Measurements from ENCODE around the gene FOXD1. TPM values are rescaled to one million over a fixed set of nuclear protein-coding genes. Genes with fewer than 3 reads are reported as not detected.

FOXD1 gene
- 1 to 10 TPM in 1 of 4 donors, under 1 TPM in 1, not detected in 2; 0.28 to 1.3 TPM for total RNA-seq

DNA sequence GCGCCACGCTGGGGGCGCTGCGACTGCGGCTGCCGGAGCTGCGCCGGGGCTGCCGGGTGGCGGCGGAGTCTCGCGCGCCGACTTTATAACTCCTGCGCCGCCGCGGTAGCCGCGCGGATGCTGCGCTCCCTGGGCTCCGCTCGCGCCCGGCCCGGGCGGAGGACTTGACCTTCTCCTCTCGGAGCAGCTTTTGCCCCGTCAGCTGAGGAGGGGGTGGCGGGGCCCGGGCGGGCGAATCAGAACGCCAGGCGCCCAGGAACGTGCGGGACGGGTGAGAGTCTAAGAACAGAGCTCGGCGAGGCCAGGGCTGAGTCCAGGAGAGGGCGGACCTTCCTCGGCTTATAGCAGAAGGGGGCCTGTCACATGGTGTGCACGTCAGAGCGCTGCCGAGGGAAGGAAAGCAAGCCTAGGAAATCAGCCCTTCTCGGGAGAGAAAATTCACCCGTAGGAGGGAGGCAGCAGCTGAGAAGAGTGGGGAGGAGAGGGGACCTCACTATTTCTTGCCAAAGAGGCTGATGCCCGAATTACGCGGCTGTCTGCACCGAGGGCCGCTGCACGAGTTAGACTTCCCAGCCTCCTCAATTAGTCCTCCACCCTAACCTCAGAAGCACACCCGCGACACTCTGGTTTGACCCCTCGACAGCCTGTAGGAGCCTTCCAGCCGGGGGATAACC is at the start of gene FOXD1:
Gene FOXD1 (minus strand): TSS at position 315 of the 674 bp plus-strand sequence. CDS start 415 bp downstream, outside the sequence.
- Histone ChIP-seq H3K4me1 (peaks cover 0 to 16% of the 10 kb centered on the region in 2 donors), H3K27me3 (peaks cover 54 to 73% of the 10 kb centered on the region in 2 donors), H3K9me3 (no peaks in the 10 kb centered on the region), H3K27ac (no peak within 1 kb of the TSS), H3K36me3 (no peaks in the 10 kb centered on the region), H3K4me3 (peak within 1 kb of the TSS; percentile 8 to 42)
- peak; percentile 34 to 54 for DNase-seq
- TF ChIP-seq, protein P1, sequence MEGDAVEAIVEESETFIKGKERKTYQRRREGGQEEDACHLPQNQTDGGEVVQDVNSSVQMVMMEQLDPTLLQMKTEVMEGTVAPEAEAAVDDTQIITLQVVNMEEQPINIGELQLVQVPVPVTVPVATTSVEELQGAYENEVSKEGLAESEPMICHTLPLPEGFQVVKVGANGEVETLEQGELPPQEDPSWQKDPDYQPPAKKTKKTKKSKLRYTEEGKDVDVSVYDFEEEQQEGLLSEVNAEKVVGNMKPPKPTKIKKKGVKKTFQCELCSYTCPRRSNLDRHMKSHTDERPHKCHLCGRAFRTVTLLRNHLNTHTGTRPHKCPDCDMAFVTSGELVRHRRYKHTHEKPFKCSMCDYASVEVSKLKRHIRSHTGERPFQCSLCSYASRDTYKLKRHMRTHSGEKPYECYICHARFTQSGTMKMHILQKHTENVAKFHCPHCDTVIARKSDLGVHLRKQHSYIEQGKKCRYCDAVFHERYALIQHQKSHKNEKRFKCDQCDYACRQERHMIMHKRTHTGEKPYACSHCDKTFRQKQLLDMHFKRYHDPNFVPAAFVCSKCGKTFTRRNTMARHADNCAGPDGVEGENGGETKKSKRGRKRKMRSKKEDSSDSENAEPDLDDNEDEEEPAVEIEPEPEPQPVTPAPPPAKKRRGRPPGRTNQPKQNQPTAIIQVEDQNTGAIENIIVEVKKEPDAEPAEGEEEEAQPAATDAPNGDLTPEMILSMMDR (IDR thresholded peaks at IDR 0.05) = no peak
- TF ChIP-seq POLR2A (IDR thresholded peaks at IDR 0.05) = peak in 1 of 2 donors; percentile 27
- intact Hi-C loops (cut with DNase I; ENCODE audit: low total_unique reads) = no loop called here

DNA sequence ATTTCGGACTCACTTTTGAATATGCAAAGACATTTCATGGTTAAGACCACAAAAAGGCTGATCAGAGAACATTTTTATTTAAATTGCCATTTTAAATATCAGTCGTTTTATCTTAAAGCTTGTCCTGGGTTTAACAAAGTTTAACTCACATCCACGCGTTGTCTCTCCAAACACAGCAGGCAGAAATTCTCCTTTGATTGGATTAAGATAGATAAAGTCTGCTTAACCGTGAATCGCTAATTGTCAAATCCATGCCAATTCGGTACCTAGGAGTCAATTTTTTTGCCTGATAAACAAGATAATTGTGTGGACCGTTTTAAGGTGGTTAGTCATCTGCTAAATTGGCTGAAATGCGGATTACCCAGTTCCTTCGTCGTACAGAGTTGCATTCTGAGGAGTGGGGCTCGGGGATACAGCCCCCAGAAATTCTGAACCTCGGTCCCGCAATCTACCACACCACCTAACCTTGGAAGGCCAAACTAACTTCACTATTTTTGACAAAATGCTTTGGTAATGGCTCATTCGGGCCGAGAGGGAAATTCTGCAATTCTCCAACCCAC is 49.0 kb upstream of the FOXD1 start:
- peak overlapping the region; percentile 89 to 91 for H3K27ac ChIP-seq
- intact Hi-C loops (cut with DNase I; ENCODE audit: low total_unique reads) = no loop called here
- H3K36me3 ChIP-seq = no peaks in the 10 kb centered on the region
- H3K9me3 ChIP-seq = no peaks in the 10 kb centered on the region
- DNase-seq = no peak
- no peaks in the 10 kb centered on the region for H3K27me3 ChIP-seq
- no peaks in the 10 kb centered on the region for H3K4me1 ChIP-seq
- H3K4me3 ChIP-seq = peak overlapping the region; percentile 82 to 93
- TF ChIP-seq, protein P1 (IDR thresholded peaks at IDR 0.05) = no peak
- no peak for TF ChIP-seq POLR2A (IDR thresholded peaks at IDR 0.05)

DNA sequence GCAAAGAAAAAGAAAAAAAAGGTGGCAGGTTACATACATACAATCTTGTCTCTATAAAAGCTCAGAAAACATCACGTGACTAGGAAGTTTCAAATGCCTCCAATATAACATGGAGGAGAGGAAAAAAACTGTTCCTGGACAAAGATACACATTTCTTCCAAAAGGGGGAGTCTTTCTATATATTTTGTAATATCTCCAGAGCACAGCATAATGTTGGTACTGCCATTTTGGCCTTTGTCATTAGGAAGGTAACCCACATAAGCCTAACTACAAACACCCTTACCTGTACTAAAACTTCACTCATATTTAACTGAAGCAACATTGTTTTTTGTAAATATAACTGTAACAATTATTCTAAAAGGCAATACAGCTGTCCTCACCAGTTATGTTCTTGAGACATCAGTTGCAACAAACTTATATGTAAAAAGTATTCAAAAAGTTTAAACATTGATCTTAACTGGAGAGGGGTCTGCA is 48.4 kb upstream of the FOXD1 start:
- no peak for DNase-seq
- Histone ChIP-seq H3K27ac (no peak overlapping the region), H3K9me3 (no peaks in the 10 kb centered on the region), H3K4me3 (no peak overlapping the region), H3K27me3 (no peaks in the 10 kb centered on the region), H3K4me1 (no peaks in the 10 kb centered on the region), H3K36me3 (no peaks in the 10 kb centered on the region)
- intact Hi-C loops (cut with DNase I; ENCODE audit: low total_unique reads) = no loop called here
- TF ChIP-seq POLR2A (IDR thresholded peaks at IDR 0.05) = no peak
- TF ChIP-seq, protein P1 (IDR thresholded peaks at IDR 0.05) = no peak

DNA sequence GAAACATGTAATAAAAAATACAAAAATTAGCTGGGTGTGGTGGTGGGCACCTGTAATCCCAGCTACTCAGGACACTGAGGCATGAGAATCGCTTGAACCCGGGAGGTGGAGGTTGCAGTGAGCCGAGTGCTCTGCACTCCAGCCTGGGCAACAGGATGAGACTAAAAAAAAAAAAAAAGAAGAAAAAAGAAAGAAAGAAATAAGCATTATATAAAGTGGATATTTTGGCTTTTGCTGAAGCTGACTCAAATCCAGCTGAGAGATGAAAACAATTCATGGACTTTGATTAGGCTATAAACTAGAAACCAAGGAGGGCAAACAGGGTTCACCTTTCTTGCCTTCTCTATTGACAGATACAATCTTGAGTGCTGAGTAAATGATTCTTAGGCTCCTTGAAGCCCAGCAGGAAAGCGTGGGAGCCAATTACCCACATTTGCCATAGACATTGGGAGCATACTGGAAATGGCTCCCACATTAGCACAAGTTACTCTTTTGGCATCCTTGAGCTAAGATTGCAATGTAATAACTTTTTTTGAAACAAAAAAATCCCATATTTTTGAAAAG is 47.3 kb upstream of the FOXD1 start:
- DNase-seq = no peak
- Histone ChIP-seq H3K9me3 (no peaks in the 10 kb centered on the region), H3K36me3 (no peaks in the 10 kb centered on the region), H3K27me3 (no peaks in the 10 kb centered on the region), H3K4me1 (no peaks in the 10 kb centered on the region), H3K4me3 (no peak overlapping the region), H3K27ac (no peak overlapping the region)
- TF ChIP-seq, protein P1 (IDR thresholded peaks at IDR 0.05) = no peak
- TF ChIP-seq POLR2A (IDR thresholded peaks at IDR 0.05) = no peak
- intact Hi-C loops (cut with DNase I; ENCODE audit: low total_unique reads) = no loop called here

DNA sequence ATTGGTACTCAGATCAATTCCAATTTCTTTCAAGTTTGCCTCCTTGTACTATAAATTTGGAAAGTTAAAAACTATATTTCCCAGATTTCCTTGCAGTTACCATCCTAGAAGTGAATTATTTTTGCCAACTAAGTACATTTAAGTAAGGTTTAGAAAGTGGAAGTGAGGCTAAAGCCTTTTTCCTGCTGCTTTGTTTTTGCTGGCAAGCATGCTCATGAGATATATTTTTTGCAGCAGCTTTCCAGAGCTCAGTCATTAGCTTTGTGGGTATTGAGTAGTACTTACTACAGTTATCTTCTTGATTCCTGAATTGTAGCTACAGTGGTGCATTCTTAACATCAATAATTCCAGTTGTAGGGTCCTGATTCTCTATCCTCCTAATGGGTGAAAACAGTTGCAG is 46.1 kb upstream of the FOXD1 start:
- no peak overlapping the region for H3K4me3 ChIP-seq
- TF ChIP-seq POLR2A (IDR thresholded peaks at IDR 0.05) = no peak
- TF ChIP-seq, protein P1 (IDR thresholded peaks at IDR 0.05) = no peak
- DNase-seq = no peak
- intact Hi-C loops (cut with DNase I; ENCODE audit: low total_unique reads) = no loop called here
- H3K27ac ChIP-seq = no peak overlapping the region
- no peaks in the 10 kb centered on the region for H3K4me1 ChIP-seq
- H3K9me3 ChIP-seq = no peaks in the 10 kb centered on the region
- H3K27me3 ChIP-seq = no peaks in the 10 kb centered on the region
- H3K36me3 ChIP-seq = no peaks in the 10 kb centered on the region

Measured in uterus (tissue), 4 donors.